ENCODE data around the gene PHRF1.

PHRF1 gene

DNA sequence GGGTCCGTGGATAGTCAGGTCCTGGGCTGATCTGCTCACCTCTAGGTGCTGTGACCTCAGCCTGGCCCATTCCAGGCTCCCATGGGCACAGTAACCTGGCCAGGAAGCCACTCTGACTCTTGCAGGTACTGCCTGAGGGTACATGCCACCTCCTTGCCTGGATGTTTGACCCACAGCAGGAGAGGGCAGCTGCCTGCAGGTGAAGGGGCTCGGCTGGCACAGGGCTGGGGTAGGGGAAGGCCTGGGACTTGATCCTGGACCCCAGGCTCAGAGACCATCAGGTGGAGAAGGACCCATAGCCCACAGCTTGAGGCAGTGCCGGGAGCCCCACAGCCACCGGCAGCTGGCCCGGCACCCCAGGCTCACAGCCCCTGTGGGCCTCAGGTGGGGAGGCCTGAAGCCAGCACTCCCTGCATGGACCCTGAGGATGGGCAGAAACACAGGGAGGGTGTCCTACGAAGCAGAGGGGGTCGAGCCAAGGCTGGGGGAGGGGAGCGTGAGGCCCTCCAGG is 36.2 kb upstream of the PHRF1 start:
- no peak for DNase-seq (ENCODE audit: low read depth in 2 of 2)

GRCh38 chr11:540583-541432 is 35.5 kb upstream of the PHRF1 start:
- DNase-seq (ENCODE audit: low read depth in 2 of 2), result no peak

- DNase-seq (ENCODE audit: low read depth in 2 of 2), result no peak
These were observed 34.8 kb upstream of the PHRF1 start for GRCh38 chr11:541433-541885.

DNA sequence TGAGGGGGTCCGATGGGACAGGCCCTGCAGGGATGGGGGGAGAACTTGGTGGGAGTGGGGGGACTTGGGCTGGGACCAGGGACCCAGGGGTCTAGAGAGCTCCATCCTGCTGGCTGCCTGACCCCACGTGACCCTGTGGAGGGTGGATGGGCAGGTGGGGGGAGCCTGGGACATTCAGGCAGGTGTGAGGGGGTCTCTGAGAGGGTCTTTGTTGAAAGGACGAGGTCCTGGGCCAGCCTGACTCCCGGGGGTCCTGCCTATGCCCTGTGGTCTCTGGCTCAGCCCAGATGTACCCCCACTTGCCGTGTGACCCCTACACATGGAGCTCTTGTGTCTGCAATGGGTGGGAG is 31.5 kb upstream of the PHRF1 start:
- no peak for DNase-seq (ENCODE audit: low read depth in 2 of 2)

- DNase-seq (ENCODE audit: low read depth in 2 of 2), result no peak
These were observed 31.1 kb upstream of the PHRF1 start for GRCh38 chr11:545171-545570.

- no peak for DNase-seq (ENCODE audit: low read depth in 2 of 2)
These were observed 27.3 kb upstream of the PHRF1 start for GRCh38 chr11:548700-549603.

DNA sequence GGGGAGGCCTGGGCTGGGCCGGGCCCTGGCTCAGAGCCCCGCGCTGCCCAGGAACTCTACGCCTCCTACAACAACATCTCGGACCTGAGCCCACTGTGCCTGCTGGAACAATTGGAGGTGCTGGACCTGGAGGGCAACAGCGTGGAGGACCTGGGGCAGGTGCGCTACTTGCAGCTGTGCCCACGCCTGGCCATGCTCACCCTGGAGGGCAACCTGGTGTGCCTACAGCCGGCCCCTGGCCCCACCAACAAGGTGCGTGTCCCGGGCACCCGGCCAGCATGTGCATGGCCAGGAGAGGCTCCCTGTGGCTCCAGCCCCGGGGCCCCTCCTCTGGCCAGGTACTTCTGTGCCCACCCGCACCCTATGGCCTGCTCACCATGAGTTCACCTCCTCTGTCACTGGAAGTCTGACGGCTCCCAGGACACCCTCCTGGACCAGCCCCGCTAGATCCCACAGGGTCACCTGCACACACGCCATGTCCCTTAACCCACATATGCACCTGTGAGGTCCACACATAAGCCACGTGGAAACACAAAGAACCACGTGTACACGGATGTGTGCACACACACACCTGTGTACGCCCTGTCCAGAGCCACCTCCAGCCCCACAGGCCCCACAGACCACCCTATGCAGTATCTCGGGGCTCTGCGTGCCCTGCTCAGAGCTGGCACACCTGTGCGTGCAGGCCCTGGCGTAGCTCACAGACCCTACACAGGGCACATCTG is 26.1 kb upstream of the PHRF1 start:
- DNase-seq (ENCODE audit: low read depth in 2 of 2), result no peak

GRCh38 chr11:550746-551085 is 25.6 kb upstream of the PHRF1 start:
- DNase-seq (ENCODE audit: low read depth in 2 of 2), result no peak

GRCh38 chr11:551131-551530 is 25.1 kb upstream of the PHRF1 start:
- DNase-seq (ENCODE audit: low read depth in 2 of 2), result no peak

DNA sequence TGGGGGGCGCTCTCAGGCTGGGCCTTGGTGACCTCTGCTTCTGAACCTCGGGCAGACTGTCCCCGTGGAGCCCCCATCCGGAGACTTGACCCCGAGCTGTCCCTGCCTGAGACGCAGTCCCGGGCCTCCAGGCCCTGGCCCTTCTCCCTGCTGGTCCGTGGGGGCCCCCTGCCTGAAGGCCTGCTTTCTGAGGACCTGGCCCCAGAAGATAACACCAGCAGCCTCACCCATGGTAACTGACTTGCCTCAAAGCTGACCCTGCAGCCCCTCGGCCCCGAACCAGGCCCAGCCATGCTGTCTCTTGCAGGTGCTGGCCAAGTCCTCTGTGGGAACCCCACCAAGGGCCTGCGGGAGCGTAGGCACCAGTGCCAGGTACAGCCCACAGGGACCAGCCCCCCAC is 24.7 kb upstream of the PHRF1 start:
- DNase-seq (ENCODE audit: low read depth in 2 of 2), result no peak

DNA sequence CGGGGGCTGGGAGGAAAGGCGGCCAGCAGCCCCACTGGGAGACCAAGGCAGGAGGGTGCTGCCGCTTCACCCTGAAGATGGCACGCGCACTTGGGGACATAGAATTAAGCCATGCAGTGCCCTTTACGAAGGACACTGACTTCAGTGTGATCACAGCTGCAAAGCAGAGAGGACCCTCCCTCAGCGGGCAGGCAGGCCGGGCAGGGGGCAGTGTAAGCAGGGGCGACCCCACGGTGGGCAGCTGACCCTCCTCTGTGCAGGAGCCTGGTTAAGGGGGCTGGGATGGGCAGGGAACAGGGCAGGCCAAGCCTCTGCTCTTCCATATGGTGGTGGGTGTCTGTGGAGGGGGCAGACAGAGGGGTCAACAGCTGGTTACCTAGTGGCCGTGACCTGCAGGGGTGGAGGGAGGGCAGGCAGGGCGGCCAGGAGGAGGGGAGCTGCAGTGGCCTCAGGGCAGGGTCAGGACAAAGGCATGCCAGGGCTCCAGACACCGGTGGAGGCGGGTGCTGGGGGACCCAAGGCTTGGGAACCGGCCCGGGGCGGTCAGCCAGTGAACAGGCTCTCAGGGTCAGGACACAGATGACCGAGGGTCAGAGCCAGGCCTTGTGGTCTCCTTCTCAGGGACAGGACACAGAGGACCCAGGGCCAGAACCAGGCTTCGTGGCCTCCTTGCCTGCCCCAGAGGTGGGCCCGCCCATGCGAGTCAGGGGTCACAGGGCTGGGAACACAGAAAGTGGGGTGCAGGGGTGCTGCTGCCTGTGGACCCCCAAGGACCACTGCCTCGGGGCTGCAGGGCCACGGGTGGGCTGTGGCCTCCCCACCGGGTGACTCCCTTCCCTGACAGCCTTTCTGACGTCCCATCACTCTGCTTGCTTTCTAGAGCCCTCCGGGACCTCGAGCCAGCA is 22.9 kb upstream of the PHRF1 start:
- no peak for DNase-seq (ENCODE audit: low read depth in 2 of 2)

- DNase-seq (ENCODE audit: low read depth in 2 of 2), result no peak
These were observed 22.3 kb upstream of the PHRF1 start for GRCh38 chr11:553988-554340.

GRCh38 chr11:554428-555226 is 21.6 kb upstream of the PHRF1 start:
- DNase-seq (ENCODE audit: low read depth in 2 of 2), result peak in 1 of 2 donors; percentile 66

DNA sequence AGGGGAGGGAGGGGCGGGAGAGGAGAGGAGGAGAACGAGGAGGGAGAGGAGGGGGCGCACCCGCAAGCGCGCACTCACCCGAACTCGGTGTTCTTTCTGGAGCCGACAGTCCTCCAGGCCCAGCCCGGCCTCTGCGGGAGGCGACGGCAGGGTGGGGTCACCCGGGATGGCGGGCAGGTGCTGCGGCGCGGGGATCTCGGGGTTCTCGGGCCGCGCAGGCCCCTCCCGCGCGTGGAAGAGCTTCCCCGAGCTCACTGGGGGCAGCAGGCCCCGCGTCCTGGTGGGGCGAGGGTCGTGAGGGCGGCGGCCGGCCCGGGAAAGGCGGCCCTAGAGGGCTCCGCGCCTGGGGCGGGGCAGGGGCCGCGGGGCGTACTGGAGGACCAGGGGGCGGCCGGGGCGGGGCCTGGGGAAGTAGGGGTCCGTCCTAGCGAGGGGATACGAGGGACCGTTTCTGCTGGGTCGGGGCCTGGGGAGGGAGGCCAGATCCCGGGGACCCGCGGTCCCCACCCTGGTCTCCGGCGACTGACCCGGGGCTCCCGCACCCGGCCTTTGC is 21.0 kb upstream of the PHRF1 start:
- DNase-seq (ENCODE audit: low read depth in 2 of 2), result no peak

GRCh38 chr11:555780-556661 is 20.2 kb upstream of the PHRF1 start:
- DNase-seq (ENCODE audit: low read depth in 2 of 2), result no peak

- no peak for DNase-seq (ENCODE audit: low read depth in 2 of 2)
These were observed 19.5 kb upstream of the PHRF1 start for GRCh38 chr11:556662-557256.

GRCh38 chr11:557328-558132 is 18.7 kb upstream of the PHRF1 start:
- no peak for DNase-seq (ENCODE audit: low read depth in 2 of 2)

- no peak for DNase-seq (ENCODE audit: low read depth in 2 of 2)
These were observed 17.8 kb upstream of the PHRF1 start for GRCh38 chr11:558503-558902.

Data from stimulated activated CD8-positive, alpha-beta memory T cell treated with anti-CD3 and anti-CD28 coated beads, Interleukin-2, amount 100 ng/mL, for 1 hour (primary cell).